Neutrophil (primary cell): ENCODE data around the gene C12orf57.

ENCODE experiments used
- H3K27ac ChIP-seq: fragments of 200-600 bp; sonication (generic); 2 replicates; pipeline ENCODE4 v1.5.1; 2016; ENCODE audit warnings: mild to moderate bottlenecking, moderate library complexity
- H3K27me3 ChIP-seq: fragments of 200-600 bp; sonication (generic); 2 replicates; pipeline ENCODE4 v1.6.0; 2016; ENCODE audit warnings: mild to moderate bottlenecking
- H3K36me3 ChIP-seq: fragments of 200-600 bp; sonication (generic); 2 replicates; pipeline ENCODE4 v1.5.1; 2017
- H3K4me1 ChIP-seq, 2 experiments: fragments of 200-600 bp in 1 of 2; sonication (generic) in 1 of 2; 1 replicate in 1 of 2; 2 replicates in 1 of 2; pipeline versions ENCODE4 v1.5.1 to v1.6.1; 2013 to 2016; ENCODE audit warnings: low read depth in 1 of 2, low read length in 1 of 2, mild to moderate bottlenecking in 1 of 2, moderate library complexity in 1 of 2; ENCODE audit not compliant: control insufficient read depth in 1 of 2, insufficient read depth in 1 of 2
- H3K4me3 ChIP-seq, 2 experiments: fragments of 200-600 bp in 1 of 2; sonication (generic) in 1 of 2; 1 replicate in 1 of 2; 2 replicates in 1 of 2; pipeline ENCODE4 v1.5.1; 2013 to 2016; ENCODE audit warnings: low read depth in 1 of 2, low read length in 1 of 2, mild to moderate bottlenecking in 1 of 2, moderate library complexity in 1 of 2
- H3K9me3 ChIP-seq: fragments of 200-600 bp; sonication (generic); 2 replicates; pipeline ENCODE4 v1.5.1; 2016
- TF ChIP-seq, protein P1 (sequence below): fragments of 200-600 bp; sonication (generic); IDR thresholded peaks from 2 replicates; pipeline ENCODE4 v1.5.1; 2016; ENCODE audit warnings: antibody characterized with exemption

C12orf57 gene

DNA sequence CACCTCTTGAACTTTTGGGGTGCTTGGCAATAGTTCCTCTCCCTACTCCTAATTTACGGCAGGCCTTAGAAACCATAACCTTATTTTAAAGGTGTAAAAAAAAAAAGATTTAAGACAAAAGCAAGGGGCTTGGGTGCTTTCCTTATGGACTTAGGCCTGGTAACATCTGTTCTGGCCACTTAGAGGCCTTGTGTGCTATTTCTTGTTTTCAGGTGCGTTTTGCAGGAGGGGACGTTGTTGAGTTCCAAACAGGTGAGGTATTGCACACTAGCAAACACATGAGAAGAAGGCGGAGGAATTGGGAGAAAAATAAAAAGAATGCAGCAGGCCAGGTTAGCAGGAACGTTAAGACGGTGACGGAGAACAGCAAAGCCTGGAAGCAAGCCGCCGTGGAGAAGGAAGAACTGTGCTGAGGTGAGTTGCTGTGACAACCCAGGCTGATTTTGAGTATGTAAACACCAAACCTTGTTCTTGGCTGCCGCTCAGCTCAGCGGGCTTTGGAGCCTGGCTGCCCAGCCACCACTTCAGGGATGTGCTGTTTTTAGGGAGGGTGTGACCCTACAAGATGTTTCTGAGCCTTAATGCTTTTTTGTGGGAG lies 44.2 kb downstream of the C12orf57 start:
- Histone ChIP-seq H3K4me1 (no peaks in the 10 kb centered on the region), H3K27ac (no peak overlapping the region), H3K27me3 (no peaks in the 10 kb centered on the region), H3K4me3 (no peak overlapping the region), H3K36me3 (peaks cover 19% of the 10 kb centered on the region), H3K9me3 (no peaks in the 10 kb centered on the region)
- TF ChIP-seq, protein P1, sequence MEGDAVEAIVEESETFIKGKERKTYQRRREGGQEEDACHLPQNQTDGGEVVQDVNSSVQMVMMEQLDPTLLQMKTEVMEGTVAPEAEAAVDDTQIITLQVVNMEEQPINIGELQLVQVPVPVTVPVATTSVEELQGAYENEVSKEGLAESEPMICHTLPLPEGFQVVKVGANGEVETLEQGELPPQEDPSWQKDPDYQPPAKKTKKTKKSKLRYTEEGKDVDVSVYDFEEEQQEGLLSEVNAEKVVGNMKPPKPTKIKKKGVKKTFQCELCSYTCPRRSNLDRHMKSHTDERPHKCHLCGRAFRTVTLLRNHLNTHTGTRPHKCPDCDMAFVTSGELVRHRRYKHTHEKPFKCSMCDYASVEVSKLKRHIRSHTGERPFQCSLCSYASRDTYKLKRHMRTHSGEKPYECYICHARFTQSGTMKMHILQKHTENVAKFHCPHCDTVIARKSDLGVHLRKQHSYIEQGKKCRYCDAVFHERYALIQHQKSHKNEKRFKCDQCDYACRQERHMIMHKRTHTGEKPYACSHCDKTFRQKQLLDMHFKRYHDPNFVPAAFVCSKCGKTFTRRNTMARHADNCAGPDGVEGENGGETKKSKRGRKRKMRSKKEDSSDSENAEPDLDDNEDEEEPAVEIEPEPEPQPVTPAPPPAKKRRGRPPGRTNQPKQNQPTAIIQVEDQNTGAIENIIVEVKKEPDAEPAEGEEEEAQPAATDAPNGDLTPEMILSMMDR = no peak
